Activated T-cell treated with anti-CD3 and anti-CD28 coated beads, Interleukin-2, amount 50 U/mL, for 72 hours (primary cell): Measurements from ENCODE around the gene KCNJ15. TPM values are rescaled to one million over a fixed set of nuclear protein-coding genes. Genes with fewer than 3 reads are reported as not detected.

Source experiments
- ATAC-seq, 2 donors: fragments of 150-1000 bp; cut with Tn5 transposase; replicated peaks in 1 of 2; 2 replicates each; pipeline ENCODE4 v1.10.0; 2021; ENCODE audit warnings: moderate library complexity in 2 of 2, mild to moderate bottlenecking in 1 of 2
- DNase-seq, 2 donors: peaks; one replicate each; pipeline ENCODE4 v3.0.0; 2021 to 2022; ENCODE audit warnings: mixed read lengths in 1 of 2
- H3K27ac Mint-ChIP-seq: one replicate; pipeline ENCODE4 v1.8.0; 2022; ENCODE audit warnings: mild to moderate bottlenecking, moderate library complexity, mixed read lengths
- H3K27me3 Mint-ChIP-seq: one replicate; pipeline ENCODE4 v1.8.0; 2022; ENCODE audit warnings: low read depth, mixed read lengths
- H3K36me3 Mint-ChIP-seq, 2 donors: one replicate each; pipeline ENCODE4 v1.8.0; 2022; ENCODE audit warnings: mixed read lengths in 2 of 2, mild to moderate bottlenecking in 1 of 2; ENCODE audit not compliant: insufficient read depth in 2 of 2
- H3K4me1 Mint-ChIP-seq: one replicate; pipeline ENCODE4 v1.8.0; 2022; ENCODE audit warnings: low read depth, mixed read lengths
- H3K4me3 Mint-ChIP-seq, 2 donors: one replicate each; pipeline ENCODE4 v1.8.0; 2022; ENCODE audit warnings: mild to moderate bottlenecking in 2 of 2, mixed read lengths in 2 of 2, moderate library complexity in 2 of 2
- H3K9me3 Mint-ChIP-seq, 2 donors: one replicate each; pipeline ENCODE4 v1.8.0; 2022; ENCODE audit warnings: mixed read lengths in 2 of 2
- total RNA-seq, 2 donors: library from RNA; stranded (reverse); gene quantifications; one replicate each; pipeline ENCODE4 v1.2.3, GENCODE V29; 2022

The KCNJ15 gene
- total RNA-seq: under 1 TPM in 1 of 2 donors, not detected in 1; 0.07 TPM

DNA sequence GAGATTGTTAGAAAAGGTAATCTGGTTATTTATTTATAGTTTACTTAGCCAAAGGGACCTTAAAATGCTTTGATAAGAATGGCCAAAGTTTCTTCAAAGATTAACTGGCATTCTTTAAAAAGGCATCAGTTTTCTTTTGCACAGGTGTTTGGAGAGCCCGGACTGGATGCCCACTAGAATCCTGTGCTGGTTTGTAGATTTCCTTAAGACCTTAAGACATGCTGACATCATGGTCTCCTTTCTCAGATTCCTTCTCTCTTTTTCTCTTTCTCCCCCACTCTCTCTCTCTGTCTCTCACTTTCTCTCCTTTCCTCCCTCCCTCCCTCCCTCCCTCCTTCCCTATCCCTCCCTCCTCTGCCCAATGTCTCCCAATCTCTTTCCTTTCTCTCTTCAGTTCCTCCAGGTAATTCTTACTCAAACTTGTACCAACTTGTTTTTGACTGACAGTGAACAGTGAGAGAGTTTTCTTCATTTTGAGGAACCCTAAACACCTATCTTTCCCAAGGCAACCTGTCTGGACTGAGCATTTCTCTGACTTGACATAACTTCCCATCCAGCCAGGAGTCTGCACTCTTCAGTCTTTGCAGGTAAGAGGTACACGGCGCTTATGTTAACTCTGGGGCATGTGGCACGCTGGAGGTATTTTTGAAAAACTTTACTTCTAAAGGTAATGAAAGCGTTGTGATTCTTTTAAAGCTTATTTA, at the start of gene KCNJ15:
TSS of gene KCNJ15 (plus strand) at position 393 of the 704 bp plus-strand sequence. CDS start 42,271 bp downstream, outside the sequence.
- Mint-ChIP-seq H3K27ac (no peak within 1 kb of the TSS), H3K27me3 (peaks cover 62% of the 10 kb centered on the region), H3K4me1 (no peaks in the 10 kb centered on the region), H3K36me3 (no peaks in the 10 kb centered on the region), H3K4me3 (no peak within 1 kb of the TSS), H3K9me3 (no peaks in the 10 kb centered on the region)
- no peak for DNase-seq
- no peak for ATAC-seq

DNA sequence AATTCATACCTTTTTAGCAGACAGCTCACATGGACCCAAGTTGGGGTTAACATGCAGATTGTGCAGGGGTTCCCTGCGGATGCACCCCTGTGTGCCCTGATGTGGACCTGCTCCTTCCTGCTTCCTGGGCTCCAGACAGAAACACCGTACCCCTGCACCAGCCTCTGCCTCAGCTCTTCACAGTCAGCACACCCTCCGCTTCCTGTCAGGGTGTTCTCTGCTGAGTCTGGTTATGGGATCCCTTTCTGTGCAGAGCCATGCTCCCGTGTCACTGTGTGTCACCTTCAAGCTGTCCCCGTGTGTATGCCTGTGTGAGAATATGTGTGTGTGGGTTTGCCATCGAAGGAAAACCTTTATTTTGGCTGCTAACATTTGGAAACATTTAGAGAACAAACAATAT, 48.7 kb upstream of the KCNJ15 start:
- Mint-ChIP-seq H3K27ac (peak overlapping the region; percentile 36), H3K9me3 (no peaks in the 10 kb centered on the region), H3K4me3 (no peak overlapping the region), H3K36me3 (no peaks in the 10 kb centered on the region), H3K4me1 (peaks cover 7% of the 10 kb centered on the region), H3K27me3 (peaks cover 68% of the 10 kb centered on the region)
- ATAC-seq: no peak
- no peak for DNase-seq

DNA sequence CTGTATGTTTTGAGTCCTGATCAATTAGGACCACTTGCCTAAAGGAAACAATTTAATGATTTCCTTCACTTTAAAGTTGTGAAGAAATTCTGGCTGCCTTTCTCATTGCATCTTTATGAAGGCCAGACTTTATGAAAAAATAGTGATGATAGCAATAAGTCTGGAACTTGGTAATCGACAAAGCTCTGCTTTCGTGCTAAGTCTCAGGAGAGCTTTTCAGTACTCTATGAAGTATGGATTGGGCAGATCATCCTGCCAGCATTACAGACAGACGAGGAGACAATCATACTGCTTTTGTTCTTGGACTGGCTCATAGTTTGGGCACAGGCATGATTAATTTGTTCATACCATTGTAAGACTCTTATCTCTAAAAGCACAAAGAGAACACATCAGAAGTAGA, 45.5 kb upstream of the KCNJ15 start:
- peaks cover 7% of the 10 kb centered on the region for H3K4me1 Mint-ChIP-seq
- no peaks in the 10 kb centered on the region for H3K36me3 Mint-ChIP-seq
- no peak overlapping the region for H3K27ac Mint-ChIP-seq
- ATAC-seq: no peak
- H3K9me3 Mint-ChIP-seq: no peaks in the 10 kb centered on the region
- H3K4me3 Mint-ChIP-seq: no peak overlapping the region
- DNase-seq: no peak
- H3K27me3 Mint-ChIP-seq: peaks cover 58% of the 10 kb centered on the region

- no peak for DNase-seq
- Mint-ChIP-seq H3K36me3 (no peaks in the 10 kb centered on the region), H3K27ac (no peak overlapping the region), H3K4me1 (peaks cover 7% of the 10 kb centered on the region), H3K9me3 (no peaks in the 10 kb centered on the region), H3K27me3 (peaks cover 50% of the 10 kb centered on the region), H3K4me3 (no peak overlapping the region)
- no peak for ATAC-seq
Observed at GRCh38 chr21:38212706-38213105, 44.1 kb upstream of the KCNJ15 start.

DNA sequence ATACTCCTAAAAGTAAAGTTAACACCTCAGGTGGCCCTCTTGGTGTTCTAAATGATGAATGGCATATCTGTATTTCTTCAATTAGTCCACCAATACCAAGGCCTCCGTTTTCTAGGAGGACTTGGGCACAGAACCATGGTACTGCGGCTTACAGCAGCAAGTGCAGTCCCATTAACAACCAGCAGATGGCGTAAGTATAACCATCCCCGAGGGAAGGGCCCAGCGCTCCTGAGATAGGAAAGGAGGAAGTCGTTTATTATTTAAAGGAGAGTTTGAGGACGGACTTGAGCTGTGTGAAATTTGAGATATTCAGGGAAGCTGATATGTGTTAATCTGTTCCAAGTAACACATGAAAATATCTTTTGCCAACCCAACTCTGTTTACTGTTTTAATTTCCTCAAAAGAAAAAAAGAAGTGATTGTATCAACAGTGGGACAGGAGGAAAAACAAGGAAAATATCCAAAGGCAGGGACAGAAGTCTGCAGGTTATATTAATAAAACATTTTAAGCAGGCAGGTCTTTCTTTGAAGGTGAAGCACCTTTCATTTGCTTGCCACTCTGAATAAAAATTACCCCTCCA, 37.7 kb upstream of the KCNJ15 start:
- Mint-ChIP-seq H3K27me3 (no peaks in the 10 kb centered on the region), H3K36me3 (peaks cover 11% of the 10 kb centered on the region in 2 donors), H3K4me1 (peaks cover 20% of the 10 kb centered on the region), H3K27ac (no peak overlapping the region), H3K9me3 (peaks cover 11 to 15% of the 10 kb centered on the region in 2 donors), H3K4me3 (no peak overlapping the region)
- ATAC-seq (peak; percentile 49 to 51), DNase-seq (peak; percentile 60 to 72)

DNA sequence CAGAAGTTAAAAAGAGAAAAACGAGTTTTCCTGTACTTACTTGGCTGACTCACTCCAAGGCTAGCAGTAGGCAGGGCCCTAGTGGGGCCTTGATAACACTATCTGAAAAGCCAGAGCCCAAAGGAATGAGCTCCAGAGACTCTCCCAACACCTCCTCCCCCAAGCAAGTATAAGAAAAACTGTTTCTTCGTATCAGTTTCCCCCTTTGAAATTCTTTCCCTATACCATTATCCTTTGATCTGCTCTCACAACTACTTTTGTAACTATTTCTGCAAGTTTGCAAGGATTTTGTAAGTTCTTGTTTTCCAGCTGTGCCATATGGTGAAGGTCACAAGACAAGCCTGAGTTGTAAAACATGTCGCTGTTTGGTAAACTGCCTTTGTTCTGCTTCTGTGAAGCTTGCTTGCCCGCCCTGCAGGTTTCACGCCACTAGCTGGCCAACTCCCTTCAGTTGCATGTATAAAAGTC, 36.5 kb upstream of the KCNJ15 start:
- DNase-seq (no peak), ATAC-seq (no peak)
- Mint-ChIP-seq H3K27ac (no peak overlapping the region), H3K4me1 (peaks cover 20% of the 10 kb centered on the region), H3K27me3 (no peaks in the 10 kb centered on the region), H3K36me3 (peaks cover 13 to 17% of the 10 kb centered on the region in 2 donors), H3K4me3 (no peak overlapping the region), H3K9me3 (peaks cover 13 to 16% of the 10 kb centered on the region in 2 donors)

GRCh38 chr21:38221594-38221993, 35.2 kb upstream of the KCNJ15 start:
- ATAC-seq: peak; percentile 45
- no peak overlapping the region for H3K27ac Mint-ChIP-seq
- H3K9me3 Mint-ChIP-seq: peaks cover 14 to 16% of the 10 kb centered on the region in 2 donors
- H3K4me1 Mint-ChIP-seq: peaks cover 20% of the 10 kb centered on the region
- H3K27me3 Mint-ChIP-seq: no peaks in the 10 kb centered on the region
- DNase-seq: no peak
- H3K36me3 Mint-ChIP-seq: peaks cover 13 to 17% of the 10 kb centered on the region in 2 donors
- H3K4me3 Mint-ChIP-seq: no peak overlapping the region

GRCh38 chr21:38223893-38224540, 32.8 kb upstream of the KCNJ15 start:
- peaks cover 18 to 27% of the 10 kb centered on the region in 2 donors for H3K9me3 Mint-ChIP-seq
- H3K4me3 Mint-ChIP-seq: no peak overlapping the region
- no peaks in the 10 kb centered on the region for H3K27me3 Mint-ChIP-seq
- H3K4me1 Mint-ChIP-seq: peaks cover 18% of the 10 kb centered on the region
- ATAC-seq (no peak), DNase-seq (peak; percentile 18 to 43)
- H3K27ac Mint-ChIP-seq: no peak overlapping the region
- peaks cover 22 to 26% of the 10 kb centered on the region in 2 donors for H3K36me3 Mint-ChIP-seq

- Mint-ChIP-seq H3K4me1 (no peaks in the 10 kb centered on the region), H3K4me3 (no peak overlapping the region), H3K36me3 (peaks cover 22 to 30% of the 10 kb centered on the region in 2 donors), H3K9me3 (peaks cover 20 to 33% of the 10 kb centered on the region in 2 donors), H3K27ac (no peak overlapping the region), H3K27me3 (no peaks in the 10 kb centered on the region)
- no peak for ATAC-seq
- no peak for DNase-seq
Observed at GRCh38 chr21:38227401-38227800, 29.4 kb upstream of the KCNJ15 start.

DNA sequence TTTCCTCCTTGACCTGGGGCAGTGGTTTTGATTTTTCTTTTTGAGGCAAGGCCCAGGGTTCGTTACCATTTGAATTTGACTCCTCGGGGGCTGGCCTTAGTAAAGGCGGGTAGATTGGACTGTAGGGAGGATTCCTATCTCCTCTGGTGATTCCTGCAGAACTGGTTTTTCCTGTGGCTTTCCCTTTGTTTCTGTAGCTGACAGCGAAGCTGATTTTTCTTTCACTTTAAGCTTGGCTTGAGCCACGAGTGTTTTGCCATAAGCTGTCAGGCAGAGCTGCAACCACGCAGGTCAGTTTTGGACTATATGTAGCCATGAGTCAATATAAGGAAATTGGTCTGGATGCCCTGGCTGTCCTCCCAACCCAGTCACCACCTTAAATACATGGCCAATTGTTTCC, 28.7 kb upstream of the KCNJ15 start:
- Mint-ChIP-seq H3K9me3 (peaks cover 22 to 27% of the 10 kb centered on the region in 2 donors), H3K4me1 (no peaks in the 10 kb centered on the region), H3K36me3 (peaks cover 19 to 31% of the 10 kb centered on the region in 2 donors), H3K4me3 (no peak overlapping the region), H3K27me3 (no peaks in the 10 kb centered on the region), H3K27ac (no peak overlapping the region)
- DNase-seq: no peak
- no peak for ATAC-seq

DNA sequence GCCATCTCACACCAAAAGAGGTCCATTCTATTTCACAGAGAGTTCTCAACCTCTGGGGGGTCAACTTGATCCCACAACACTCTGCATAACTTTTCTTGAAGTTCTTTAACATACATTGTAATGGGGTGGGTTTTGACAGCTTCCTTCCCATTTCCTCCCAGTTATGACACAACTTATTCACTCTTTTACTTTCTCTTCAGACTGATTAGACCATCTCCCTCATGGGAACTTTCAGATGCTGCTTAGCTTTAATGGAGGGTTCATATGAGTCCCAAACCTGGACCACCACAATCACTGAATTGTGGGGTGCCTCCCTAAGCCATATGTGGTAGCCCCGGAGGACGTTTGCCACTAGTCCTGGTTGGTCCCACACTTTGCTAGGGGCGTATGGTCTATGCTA, 28.3 kb upstream of the KCNJ15 start:
- Mint-ChIP-seq H3K4me1 (no peaks in the 10 kb centered on the region), H3K27ac (no peak overlapping the region), H3K36me3 (peaks cover 19 to 29% of the 10 kb centered on the region in 2 donors), H3K4me3 (no peak overlapping the region), H3K9me3 (peaks cover 23 to 27% of the 10 kb centered on the region in 2 donors), H3K27me3 (no peaks in the 10 kb centered on the region)
- DNase-seq (no peak), ATAC-seq (no peak)

GRCh38 chr21:38229260-38229877, 27.4 kb upstream of the KCNJ15 start:
- ATAC-seq: no peak
- H3K9me3 Mint-ChIP-seq: peaks cover 17 to 20% of the 10 kb centered on the region in 2 donors

More at GRCh38 chr21:38229260-38229877, 27.4 kb upstream of the KCNJ15 start:
- Mint-ChIP-seq H3K4me3 (no peak overlapping the region), H3K27ac (no peak overlapping the region), H3K36me3 (peaks cover 13 to 24% of the 10 kb centered on the region in 2 donors), H3K27me3 (no peaks in the 10 kb centered on the region), H3K4me1 (no peaks in the 10 kb centered on the region)
- no peak for DNase-seq
